Measurements from ENCODE around the gene CALCOCO2.

CALCOCO2 gene

GRCh38 chr17:48909783-48910182 is 78.9 kb downstream of the CALCOCO2 start:
- Histone ChIP-seq H3K27ac (peak overlapping the region; percentile 71), H3K4me3 (ENCODE audit: low read depth, low read length) (peak overlapping the region; percentile 75), H3K27me3 (replicated peaks) (no peaks in the 10 kb centered on the region), H3K36me3 (replicated peaks) (peaks cover 31% of the 10 kb centered on the region)
- TF ChIP-seq, protein P1, sequence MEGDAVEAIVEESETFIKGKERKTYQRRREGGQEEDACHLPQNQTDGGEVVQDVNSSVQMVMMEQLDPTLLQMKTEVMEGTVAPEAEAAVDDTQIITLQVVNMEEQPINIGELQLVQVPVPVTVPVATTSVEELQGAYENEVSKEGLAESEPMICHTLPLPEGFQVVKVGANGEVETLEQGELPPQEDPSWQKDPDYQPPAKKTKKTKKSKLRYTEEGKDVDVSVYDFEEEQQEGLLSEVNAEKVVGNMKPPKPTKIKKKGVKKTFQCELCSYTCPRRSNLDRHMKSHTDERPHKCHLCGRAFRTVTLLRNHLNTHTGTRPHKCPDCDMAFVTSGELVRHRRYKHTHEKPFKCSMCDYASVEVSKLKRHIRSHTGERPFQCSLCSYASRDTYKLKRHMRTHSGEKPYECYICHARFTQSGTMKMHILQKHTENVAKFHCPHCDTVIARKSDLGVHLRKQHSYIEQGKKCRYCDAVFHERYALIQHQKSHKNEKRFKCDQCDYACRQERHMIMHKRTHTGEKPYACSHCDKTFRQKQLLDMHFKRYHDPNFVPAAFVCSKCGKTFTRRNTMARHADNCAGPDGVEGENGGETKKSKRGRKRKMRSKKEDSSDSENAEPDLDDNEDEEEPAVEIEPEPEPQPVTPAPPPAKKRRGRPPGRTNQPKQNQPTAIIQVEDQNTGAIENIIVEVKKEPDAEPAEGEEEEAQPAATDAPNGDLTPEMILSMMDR (IDR thresholded peaks at IDR 0.05; ENCODE audit: low read depth, low read length, missing control alignments), result no peak
- DNase-seq, result no peak
- in situ Hi-C loops (cut with HindIII; ENCODE audit: low pct_ligation_motif_present, low sequenced_read_pairs), result loop anchor here (25.0 kb wide), 1 partner anchor 128 kb away; no protein-coding TSS in a partner anchor

DNA sequence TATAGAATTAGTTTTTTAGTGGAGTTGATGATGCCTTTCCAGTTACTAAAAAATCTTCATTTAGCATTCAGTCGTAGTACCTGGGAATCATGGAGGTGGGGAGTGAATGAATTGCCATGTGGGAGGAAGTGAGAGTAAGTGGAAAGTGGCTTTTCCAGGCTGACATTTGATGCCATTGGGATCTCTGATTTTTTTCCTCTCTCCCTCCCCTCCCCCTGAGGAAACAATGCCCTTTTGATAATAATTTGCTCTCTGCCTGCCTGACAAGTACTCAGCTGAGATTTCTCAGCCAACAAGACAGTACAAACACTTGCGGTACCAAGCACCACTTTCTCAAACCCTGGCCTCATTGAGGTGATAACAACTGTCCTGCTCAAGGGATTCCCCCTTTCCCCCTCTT is 79.5 kb downstream of the CALCOCO2 start:
- H3K36me3 ChIP-seq (replicated peaks), result peaks cover 31% of the 10 kb centered on the region
- H3K27me3 ChIP-seq (replicated peaks), result no peaks in the 10 kb centered on the region
- no peak for DNase-seq
- peak overlapping the region; percentile 75 for H3K4me3 ChIP-seq (ENCODE audit: low read depth, low read length)
- no peak overlapping the region for H3K27ac ChIP-seq
- TF ChIP-seq, protein P1 (IDR thresholded peaks at IDR 0.05; ENCODE audit: low read depth, low read length, missing control alignments), result no peak
- in situ Hi-C loops (cut with HindIII; ENCODE audit: low pct_ligation_motif_present, low sequenced_read_pairs), result loop anchor here (25.0 kb wide), 1 partner anchor 127 kb away; no protein-coding TSS in a partner anchor

- peaks cover 44% of the 10 kb centered on the region for H3K36me3 ChIP-seq (replicated peaks)
- DNase-seq, result no peak
- no peak overlapping the region for H3K27ac ChIP-seq
- H3K4me3 ChIP-seq (ENCODE audit: low read depth, low read length), result no peak overlapping the region
- in situ Hi-C loops (cut with HindIII; ENCODE audit: low pct_ligation_motif_present, low sequenced_read_pairs), result loop anchor here (25.0 kb wide), 1 partner anchor 125 kb away; no protein-coding TSS in a partner anchor
- no peaks in the 10 kb centered on the region for H3K27me3 ChIP-seq (replicated peaks)
- TF ChIP-seq, protein P1 (IDR thresholded peaks at IDR 0.05; ENCODE audit: low read depth, low read length, missing control alignments), result no peak
These were observed 81.6 kb downstream of the CALCOCO2 start for GRCh38 chr17:48912476-48912875.

Data from brain microvascular endothelial cell (primary cell).